ENCODE data around the gene ERG.

Gene ERG

DNA sequence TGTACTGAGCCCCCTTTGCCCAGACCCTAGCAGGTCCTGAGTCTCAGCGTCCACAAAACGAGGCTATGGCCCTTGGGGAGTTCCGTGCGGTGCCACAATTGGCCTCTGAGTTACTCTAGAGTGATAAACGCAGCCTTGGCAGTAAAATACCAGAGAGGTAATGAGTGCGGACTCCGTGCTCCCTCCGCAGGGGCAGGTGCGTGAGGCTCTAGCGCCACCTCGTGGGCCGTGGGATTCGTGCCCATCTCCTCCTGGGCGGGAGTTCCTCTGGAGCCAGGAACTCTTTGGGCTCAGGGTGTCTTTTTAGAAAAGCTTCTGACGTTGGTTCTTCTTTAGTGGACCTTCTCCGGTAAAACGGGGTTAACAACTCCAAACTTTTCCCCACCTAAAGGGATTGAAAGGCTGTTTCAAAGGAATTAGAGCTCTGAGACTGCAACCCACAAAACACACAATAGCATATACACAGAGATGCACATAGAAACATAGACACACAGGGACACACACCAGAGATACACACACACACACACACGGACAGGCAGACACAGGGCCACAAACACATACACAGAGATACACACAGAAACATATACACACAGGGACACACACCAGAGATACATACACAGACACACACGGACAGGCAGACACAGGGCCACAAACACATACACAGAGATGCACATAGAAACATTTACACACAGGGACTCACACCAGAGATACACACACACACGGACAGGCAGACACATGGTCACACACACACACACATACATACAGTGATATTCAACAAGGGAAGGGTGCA lies 142.1 kb downstream of the ERG start:
- DNase-seq: peak; percentile 85 to 87

DNA sequence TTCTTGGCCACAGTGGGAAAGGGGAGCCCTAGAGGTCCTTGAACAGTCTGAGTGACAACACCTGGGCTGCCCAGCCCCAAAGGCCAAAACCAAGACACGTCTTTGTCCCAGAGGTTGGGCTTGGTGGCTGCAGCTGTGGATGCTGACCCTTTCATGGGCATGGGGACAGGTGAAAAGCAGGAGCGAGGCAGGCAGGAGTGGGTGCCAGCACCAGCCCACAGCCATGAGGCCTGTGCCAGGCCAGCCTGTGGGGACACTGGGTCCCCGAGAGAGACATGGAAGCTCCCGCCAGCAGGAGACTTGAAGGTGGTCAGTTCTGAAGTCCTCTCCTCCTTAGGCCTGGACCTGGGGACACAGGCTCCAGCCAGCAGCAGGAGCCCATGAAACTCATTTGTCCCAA lies 142.9 kb downstream of the ERG start:
- DNase-seq: no peak

DNA sequence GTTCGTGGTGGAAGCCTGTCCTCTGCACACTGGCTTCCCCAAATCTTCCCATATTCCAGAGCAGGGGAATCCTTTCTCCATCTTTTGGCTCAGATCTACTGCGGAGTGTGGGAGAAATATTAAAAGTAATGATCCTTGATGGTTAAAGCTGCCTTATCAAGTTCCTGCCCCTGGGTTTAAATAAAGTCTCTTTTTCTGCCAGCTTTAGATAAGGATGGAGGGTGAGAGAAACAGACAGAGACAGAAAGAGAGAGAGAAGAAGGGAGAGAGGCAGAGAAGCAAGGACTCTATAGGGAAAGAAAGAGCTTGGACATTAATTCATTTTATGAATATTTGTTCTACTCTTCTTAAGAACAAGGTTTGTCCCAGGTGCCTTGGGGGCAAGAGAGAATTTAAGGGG lies 143.5 kb downstream of the ERG start:
- no peak for DNase-seq

DNA sequence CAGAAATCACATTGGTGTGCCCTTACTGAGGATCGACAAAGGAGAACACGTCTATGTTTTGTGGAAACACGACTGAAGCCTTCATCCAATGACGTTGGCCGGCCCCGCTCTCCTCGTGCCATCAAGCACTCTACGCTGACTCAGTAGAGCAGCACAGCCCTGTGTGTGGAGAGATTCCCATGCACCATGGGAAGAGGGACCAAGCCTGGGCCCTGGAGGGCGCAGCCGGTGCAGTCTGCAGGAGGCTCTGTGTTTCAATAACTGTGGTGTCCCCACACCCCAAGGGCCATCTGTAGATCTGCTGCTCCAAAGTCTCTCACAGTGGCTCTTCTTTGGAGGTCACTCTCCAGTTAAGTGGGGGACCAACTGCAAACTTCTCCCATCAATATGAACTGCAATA lies 144.0 kb downstream of the ERG start:
- DNase-seq: no peak

DNA sequence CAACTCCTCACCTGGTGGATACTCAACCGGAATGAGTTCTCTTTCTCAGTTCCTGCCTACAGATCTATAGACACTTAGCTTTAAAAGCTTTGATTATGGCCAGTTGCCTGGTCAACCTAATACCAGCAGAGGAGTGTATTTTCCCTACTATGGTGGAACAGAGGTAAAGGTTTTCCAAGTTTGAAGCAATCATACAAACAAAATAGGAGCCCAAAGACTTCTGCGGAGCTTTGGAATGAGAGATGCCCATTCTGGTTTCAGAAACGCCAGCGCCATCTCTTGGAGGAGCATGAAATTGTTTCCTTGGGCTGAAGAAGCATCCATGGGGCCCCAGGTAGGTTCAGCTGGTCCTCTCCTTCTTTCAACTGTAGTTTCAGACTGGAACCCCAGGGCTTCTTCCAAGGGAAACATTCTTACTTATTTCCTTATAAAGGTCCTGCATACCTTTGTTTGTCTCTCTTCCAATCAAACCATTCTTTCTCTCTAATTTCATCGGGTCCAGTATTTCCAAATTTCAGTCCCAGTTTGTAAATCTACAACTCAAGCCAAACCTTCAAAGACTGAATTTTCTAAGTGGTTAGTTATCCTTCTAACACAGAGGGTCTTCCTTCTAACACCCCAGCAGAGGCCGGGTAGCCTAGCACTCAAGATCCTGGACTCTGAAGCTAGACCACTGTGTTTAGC lies 145.6 kb downstream of the ERG start:
- DNase-seq: peak; percentile 69 to 70

DNA sequence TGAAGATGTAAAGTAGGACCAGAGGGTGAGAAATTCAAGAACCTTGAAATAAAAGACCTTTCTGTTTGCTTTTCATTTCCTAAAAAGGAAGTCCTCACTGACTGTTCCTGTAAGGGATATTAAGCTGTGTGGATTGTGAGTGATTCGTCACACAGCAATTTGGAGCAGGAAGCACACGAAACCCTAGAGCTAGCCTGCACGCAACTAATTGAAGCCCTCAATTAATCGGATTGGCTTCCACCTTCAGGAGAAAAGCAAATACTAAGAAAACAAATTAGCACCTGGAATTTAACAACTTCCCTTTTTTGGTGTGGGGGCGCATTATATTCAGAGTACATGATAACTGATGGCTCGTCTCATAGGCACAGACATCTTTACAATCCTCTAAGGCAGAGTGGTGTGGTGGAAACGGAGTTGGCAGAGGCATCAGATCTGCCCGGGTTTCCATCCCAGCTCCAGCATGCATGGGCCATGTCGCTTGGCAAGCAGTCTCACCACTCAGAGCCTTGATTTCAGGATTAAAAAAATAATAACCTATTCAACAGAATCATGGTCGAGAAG lies 146.2 kb downstream of the ERG start:
- DNase-seq: no peak

DNA sequence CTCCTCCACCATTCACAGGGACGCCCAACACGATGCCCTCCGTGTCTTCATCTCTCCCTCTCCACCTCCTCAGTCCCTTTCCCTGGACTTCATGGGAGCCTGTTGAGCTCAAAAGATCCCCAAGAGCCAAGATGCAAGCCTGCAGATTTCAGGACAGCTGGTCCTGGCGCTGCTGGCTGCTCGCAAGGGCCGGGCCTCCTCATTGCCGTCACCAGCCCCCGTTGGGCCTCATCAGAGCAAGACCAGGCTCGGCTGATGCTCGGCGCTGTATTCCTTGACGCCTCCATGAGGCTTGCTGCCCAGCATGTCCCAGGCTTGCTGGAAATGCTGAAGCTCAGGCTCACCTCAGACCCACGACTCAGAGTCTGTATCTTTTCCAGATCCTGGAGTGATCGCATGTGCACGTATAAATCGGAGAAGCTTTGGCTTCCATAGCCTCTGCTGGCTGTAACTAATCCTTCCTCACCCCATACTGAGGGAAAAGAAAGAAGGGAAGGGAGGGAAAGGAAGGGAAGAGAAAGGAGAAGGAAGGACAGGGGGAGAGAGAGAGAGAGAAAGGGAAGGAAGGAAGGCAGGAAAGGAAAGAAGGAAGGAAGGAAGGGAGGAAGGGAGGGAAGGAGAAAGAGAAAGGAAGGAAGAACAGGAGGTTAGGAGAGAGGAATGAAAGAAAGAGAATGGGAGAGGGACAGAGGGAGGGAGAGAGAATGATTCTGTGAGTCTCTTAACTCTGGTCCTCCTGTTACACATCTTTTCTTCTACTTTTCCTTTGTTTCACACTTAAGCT lies 146.9 kb downstream of the ERG start:
- no peak for DNase-seq

DNA sequence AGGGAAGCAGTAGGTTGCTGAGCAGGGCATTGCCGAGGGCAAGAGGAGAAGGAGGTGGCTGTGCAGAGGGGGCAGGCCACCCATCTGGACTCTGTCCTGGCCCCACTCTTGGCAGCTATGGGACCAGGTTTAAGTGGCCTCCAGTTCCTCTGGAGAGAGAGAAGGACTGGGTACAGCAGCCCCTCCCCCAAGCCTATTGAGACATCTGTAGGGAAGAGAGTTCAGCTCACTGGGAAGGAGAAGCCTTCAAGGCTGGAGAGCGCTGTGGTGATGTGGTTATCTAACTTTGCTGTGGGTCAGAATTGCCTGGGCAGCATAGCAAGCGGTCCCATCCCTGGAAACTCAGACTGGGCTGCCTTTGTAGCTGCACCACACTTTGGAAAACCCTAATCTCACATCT lies 147.6 kb downstream of the ERG start:
- no peak for DNase-seq

DNA sequence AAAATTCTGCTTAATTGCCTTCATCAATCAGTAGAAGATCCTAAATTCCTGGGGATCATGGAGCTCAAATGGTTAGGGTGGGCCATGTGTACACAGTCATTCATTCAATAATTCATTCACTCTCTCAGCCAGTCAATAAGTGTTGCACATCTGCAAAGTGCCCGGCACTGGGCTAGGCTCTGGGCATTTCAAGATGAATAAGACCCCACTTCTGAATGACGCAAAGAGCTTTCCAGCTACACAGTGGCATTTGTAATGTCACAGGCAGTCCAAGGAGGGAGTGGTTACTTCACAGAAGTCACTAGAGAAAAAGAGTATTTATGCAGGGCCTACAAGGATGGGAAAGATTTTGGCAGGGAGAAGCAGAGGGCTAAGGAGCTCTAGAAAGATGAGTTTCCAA lies 148.3 kb downstream of the ERG start:
- no peak for DNase-seq

DNA sequence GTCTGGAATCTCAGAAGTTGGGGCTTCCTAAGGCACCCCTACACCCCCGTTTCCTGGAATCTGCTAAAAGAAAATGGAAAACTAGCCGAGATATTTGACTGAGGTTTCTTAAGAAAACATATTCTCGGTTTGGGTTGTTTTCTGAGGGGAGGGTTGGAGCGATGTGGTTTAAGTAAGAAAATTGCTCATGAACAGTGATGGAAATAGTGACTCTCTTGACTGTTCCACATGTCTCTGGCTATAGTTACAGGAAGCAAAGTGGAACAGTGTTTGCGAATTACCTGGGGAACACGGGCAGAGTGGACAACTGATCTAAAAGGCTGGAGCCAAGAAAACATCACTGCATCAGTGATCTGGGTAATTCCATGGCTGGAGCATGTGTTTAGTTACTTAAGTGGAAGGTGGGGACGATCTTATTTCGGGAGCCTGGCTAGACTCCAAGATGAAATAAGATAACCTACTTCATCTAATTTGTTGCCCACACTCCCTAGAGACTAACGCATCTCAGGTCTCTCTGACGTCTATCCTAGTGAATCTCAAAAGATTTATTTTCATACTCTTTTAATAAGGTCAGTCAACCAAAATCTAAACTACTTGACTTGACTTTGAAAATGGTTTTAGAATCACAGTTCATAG lies 149.0 kb downstream of the ERG start:
- peak; percentile 34 for DNase-seq

DNA sequence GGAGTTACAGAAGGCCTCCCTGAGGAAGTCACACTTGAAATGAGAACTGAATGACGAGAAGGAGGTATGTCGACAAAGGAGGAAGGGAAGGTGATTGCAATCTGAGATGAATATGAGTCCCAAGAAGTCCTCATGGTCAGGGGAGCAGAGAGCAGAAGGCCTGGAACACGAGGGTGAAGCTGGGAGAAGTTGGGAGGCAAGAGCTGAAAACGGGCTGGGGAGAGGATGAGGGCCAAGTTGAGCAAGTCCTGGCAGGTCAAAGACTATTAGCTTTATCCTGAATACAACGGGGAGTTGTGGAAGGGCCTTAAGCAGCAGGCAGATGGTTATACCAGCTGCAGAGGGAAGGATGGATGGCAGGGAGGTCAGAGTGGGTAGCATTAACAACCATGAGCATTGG lies 152.0 kb downstream of the ERG start:
- DNase-seq: no peak

DNA sequence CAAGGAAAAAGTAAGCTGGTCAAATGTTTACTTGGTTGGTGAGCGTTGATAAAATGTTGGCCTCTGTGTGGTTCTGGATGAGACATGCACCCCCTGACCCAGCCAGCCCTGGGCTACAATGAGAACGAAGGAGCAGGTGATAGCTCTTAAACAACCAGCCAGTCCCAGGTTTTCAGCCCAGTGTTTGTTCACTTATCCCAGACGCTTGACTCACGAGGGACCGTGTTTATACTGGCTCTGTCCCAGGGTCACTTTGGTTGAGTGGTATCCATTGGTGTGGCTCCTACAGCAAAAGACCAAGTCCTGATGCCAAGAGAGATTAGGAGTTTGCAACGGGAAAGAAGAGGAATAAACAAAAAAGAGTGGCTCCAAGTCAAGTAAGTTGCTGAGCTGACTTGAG lies 154.6 kb downstream of the ERG start:
- no peak for DNase-seq

DNA sequence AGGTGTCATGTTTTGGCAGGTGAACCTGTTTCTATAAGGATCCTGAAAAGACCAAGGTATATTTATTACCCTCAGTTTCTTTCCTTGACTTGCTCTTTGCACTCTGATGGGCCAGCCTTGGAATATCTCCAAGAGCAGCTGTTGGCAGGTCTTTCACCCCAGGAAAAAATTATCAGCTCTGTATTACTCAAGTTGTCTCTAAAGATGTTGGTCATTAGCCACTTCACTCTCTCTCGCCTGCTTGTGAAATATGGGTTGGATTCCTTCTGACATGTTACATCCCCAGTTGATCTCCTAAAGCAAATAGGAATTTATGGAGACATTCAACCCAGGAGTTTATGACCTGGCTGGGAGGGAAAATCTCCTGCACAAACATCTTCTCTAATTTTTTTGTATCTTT lies 155.5 kb downstream of the ERG start:
- DNase-seq: no peak

DNA sequence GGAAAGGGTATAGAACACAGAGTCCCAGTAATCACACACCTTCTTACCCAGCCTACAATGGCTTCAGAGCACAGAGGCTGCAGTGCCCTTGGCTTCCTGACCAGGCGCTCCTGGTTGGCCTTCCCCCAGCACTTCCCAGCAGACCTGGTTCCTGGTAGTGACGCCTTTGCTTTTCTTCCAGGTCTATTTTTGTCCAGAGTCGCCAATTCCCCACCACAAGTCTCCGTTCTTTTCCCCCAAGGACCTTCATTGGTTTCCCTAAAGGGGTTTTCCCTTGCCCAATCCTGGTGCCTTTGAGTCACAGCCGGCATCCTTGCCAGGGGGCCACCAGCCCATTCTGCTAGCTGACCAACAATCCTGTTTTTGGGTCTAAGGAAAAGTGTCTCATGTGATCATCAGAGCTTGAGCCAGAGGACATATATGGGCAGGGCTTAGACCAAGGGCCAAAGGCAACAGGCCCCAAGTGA lies 156.7 kb downstream of the ERG start:
- DNase-seq: no peak

DNA sequence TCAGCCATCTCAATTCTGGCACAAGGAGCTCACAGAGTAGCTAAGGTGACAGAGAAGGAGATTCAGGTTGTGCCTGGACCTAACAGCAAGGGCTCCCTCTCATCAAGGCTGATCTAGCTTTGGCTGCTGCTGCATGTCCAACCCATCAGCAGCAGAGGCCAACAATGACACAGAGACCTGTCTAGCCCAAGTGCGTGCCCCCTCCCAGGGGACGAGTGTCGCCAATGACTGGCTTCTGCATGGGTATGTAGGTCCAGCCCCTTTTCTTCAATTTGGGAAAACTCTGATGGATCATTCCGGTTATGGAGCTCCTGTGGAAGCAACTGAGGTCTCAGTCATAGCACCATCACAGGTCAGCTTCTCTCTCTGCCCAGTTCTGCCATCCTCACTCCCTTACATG lies 158.1 kb downstream of the ERG start:
- DNase-seq: no peak

DNA sequence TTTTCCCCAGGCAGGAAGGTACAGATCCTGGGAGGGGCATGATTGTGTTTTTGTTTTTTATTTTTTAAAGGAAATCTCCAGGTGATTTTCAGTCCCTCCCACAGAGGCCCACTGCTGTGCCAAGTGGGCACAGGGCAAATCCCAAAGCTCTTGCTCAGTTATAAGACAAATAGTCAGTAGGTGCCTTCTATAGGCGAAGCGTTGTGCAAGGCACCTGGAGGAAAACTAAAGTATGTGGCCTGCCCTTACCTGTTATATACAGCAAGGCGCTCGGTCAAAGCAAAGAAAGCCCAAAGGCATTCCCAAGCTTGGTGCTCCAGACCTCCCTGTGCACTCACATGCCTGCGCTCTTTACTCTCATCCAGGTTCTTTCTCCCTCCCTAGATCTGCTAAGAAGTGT lies 160.5 kb downstream of the ERG start:
- DNase-seq: no peak

DNA sequence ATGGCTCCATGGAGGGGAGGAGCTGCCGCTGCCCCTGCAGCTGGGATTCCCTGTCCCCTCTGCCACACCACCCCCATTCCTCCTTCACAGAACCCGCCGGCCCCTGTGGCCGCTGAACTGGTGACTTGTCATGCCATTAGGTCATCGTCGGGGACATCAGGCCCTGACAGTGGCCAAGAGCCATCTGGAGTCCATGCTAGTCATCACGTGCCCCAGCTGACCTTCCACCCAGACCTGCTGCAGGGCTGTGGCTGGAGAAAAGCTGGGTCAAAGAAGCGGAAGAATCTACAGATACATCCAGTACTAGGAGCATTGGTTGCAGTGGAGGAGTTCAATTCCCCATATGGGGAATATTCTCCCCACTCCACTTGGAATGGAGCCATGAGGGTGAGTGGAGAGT lies 163.4 kb downstream of the ERG start:
- DNase-seq: no peak

DNA sequence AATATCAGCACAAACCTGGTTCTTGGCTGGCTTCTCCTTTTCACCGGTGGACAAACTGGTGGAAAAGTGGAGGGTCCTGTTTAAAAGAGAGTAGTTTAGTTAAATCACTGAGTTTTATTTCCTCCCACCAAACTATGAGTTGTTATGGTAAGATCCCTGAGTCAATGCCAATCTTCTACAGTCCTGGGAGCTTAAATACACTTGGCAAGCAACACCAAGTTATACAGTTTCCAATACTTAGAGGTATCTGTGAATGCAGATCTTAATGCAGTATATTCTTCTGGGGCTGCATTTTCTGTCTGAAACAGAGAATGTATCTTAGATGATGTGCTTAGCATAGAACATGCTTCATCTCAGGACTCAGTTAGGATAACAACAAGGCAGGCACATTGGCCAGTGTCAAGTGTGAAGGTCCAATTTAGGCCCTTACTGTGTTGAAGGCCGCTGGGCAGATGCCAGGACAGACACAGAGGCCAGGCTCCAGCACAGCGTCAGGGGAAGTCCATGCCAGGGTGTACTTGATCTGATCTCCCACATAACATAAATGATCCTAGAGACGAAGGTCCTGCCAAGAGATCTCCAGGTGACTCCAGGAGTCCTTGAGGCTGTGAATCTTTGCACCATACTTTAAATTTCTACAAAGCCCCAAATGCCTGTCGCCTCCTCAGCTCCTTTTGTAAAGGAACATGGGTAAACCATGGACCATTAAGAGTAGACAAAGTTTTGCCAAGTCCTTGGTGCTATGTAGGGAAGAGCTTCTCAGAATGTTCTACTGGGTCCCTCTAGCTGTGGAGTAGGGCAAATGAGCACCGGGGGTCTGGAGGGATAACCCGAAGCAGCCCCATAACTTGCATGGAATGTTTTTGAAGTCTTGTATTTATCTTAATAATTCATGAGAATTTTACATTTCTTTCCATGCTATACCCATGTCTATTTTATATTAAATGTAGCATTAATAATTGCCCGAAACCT lies 164.7 kb downstream of the ERG start:
- no peak for DNase-seq

DNA sequence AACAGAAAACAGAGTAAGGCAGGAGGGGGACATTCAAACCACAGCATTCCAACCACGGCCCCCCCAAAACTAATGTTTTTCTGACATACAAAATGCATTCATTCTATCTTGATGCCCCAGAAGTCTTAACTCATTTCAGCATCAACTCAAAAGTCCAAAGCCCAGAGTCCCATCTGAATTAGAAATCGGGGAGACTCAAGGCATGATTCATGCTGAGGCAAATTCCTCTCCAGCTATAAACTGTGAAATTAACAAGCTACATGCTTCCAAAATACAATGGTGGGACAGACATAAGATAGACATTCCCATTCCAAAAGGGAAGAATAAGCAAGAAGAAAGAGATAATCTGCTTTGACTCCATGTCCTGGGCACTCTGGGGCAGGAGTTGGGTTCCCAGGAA lies 167.6 kb downstream of the ERG start:
- DNase-seq: no peak

Measured in activated T-cell treated with anti-CD3 and anti-CD28 coated beads, Interleukin-2, amount 50 U/mL, for 48 hours (primary cell).